Measurements from ENCODE around the gene BCL2.

Gene BCL2

DNA sequence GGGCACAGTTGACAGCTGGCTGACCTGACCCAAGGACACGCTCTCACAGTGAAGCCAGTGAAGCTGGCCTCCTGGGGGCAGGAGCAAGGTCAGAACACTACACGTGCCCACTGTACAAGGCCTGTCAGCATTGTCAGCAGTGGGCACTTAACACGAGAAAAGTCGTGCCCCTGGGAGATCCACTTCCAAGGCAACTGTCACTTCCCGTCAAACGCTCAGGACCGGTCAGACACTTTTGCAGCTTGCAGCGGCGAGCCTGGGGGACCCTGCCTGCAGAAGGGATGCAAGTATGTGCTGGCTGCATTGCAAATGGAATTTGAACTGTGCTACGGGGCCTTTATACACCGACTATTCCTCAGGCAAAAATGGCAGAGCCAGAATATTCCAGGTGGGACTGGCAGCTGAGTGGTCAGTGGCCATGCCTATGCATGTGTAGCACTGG, 176.2 kb downstream of the BCL2 start:
- DNase-seq (ENCODE audit: extremely low read depth, low read depth): no peak
- H3K4me3 ChIP-seq (replicated peaks; ENCODE audit: low read depth, low read length): no peak overlapping the region
- TF ChIP-seq, protein P1, sequence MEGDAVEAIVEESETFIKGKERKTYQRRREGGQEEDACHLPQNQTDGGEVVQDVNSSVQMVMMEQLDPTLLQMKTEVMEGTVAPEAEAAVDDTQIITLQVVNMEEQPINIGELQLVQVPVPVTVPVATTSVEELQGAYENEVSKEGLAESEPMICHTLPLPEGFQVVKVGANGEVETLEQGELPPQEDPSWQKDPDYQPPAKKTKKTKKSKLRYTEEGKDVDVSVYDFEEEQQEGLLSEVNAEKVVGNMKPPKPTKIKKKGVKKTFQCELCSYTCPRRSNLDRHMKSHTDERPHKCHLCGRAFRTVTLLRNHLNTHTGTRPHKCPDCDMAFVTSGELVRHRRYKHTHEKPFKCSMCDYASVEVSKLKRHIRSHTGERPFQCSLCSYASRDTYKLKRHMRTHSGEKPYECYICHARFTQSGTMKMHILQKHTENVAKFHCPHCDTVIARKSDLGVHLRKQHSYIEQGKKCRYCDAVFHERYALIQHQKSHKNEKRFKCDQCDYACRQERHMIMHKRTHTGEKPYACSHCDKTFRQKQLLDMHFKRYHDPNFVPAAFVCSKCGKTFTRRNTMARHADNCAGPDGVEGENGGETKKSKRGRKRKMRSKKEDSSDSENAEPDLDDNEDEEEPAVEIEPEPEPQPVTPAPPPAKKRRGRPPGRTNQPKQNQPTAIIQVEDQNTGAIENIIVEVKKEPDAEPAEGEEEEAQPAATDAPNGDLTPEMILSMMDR (IDR thresholded peaks at IDR 0.05; ENCODE audit: low read depth, low read length, missing control alignments): no peak

DNA sequence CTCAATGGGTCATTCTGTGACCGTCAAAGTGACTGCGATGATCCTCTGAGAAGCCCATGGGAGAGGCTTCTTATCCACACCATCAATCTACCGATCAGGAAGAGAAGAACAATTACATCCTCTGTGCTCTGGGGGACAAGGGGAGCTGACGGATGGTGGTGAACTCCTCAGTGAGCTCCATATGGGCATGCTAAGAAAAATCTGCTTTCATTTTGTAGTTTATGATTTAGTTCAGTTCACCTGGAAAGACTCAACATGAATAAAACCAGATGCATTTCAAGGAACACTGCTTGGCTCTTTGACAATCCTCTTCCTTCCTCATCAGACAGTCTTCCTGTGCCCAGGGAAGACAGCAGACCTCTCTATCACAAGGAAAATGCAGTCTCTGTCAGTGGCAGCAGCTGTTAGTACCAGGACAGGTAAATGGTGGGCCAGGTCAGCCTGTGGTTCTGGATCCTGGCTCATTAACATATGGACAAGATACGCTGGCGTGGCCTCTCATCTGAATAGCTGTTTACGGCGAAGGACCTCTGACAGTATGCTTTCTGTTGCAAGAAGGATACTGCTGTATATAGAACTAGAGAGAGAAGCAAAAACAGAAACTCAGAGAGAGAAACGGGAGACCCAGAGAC, 176.9 kb downstream of the BCL2 start:
- H3K4me3 ChIP-seq (replicated peaks; ENCODE audit: low read depth, low read length): no peak overlapping the region
- no peak for DNase-seq (ENCODE audit: extremely low read depth, low read depth)
- TF ChIP-seq, protein P1 (IDR thresholded peaks at IDR 0.05; ENCODE audit: low read depth, low read length, missing control alignments): no peak

DNA sequence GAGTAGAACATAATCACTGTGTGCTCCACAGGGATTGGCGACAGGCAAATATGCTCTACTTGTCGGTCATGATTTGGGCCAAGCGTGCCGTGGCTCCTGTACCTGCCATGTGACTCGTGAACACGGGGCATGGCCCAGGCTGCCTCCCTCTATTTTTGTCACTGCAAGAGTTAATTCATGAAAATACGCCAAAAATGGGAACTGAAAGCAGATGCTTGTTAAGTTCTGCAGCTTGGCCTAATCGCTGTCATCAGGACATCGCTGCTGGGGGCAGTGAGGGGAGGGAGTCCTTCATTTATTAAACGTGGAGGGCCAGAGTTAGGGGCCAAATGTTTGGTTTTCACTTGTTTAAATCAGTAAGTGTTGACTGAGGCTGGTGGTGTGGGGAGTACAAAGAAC, 177.8 kb downstream of the BCL2 start:
- no peak overlapping the region for H3K4me3 ChIP-seq (replicated peaks; ENCODE audit: low read depth, low read length)
- no peak for DNase-seq (ENCODE audit: extremely low read depth, low read depth)
- TF ChIP-seq, protein P1 (IDR thresholded peaks at IDR 0.05; ENCODE audit: low read depth, low read length, missing control alignments): no peak

DNA sequence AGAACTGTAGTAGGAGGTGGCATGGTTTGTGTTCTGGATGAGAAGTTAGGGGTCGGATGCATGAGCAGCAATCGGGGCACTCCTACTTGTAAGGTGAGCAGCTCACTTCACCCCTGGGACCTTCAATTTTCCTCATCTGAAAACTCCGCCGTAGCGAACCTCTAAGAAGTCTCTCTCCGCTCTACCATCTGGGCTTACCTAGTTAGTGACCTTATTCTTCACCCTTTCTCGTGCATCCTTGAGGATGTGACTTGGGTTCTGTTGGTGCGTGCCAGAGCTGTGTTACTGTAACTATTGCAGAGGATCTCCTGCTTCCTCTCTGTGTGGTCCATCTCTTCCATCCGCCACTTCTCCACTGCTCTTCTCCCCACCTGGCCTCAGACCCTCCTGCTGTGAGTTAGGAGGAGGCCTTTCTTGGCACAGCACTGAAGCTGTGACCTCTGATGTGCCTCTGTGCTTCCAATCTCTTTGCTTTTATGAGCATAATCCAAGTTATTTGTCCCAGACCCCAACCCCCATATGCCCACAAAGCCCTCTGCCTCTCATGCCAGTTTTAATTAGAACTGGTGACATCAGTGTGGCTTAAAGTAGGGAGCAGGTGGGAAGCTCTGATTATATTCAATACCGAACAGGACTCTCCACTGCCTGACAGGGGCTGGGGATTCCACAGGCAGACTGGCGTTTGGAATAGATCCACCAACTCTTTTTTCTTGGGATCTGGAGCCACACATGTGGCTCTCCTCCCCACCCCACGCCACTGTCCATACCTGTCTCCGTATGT, 178.4 kb downstream of the BCL2 start:
- H3K4me3 ChIP-seq (replicated peaks; ENCODE audit: low read depth, low read length): no peak overlapping the region
- DNase-seq (ENCODE audit: extremely low read depth, low read depth): no peak
- TF ChIP-seq, protein P1 (IDR thresholded peaks at IDR 0.05; ENCODE audit: low read depth, low read length, missing control alignments): no peak

DNA sequence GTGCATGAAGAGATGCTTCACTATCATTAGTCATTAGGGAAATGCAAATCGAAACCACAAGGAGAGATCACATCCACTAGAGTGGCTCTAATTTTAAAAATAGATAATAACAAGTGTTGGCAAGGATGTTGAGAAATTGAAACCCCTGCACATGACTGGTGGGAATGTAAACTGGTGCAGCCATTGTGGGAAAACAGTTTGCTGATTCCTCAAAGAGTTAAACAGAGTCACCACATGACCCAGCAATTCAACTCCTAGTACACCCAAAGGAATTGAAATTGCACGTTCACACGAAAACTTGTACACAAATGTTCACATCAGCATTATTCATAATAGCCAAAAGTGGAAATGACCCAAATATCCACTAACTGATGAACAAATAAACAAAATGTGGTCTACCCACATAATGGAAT, 179.5 kb downstream of the BCL2 start:
- H3K4me3 ChIP-seq (replicated peaks; ENCODE audit: low read depth, low read length): no peak overlapping the region
- no peak for DNase-seq (ENCODE audit: extremely low read depth, low read depth)
- TF ChIP-seq, protein P1 (IDR thresholded peaks at IDR 0.05; ENCODE audit: low read depth, low read length, missing control alignments): no peak

DNA sequence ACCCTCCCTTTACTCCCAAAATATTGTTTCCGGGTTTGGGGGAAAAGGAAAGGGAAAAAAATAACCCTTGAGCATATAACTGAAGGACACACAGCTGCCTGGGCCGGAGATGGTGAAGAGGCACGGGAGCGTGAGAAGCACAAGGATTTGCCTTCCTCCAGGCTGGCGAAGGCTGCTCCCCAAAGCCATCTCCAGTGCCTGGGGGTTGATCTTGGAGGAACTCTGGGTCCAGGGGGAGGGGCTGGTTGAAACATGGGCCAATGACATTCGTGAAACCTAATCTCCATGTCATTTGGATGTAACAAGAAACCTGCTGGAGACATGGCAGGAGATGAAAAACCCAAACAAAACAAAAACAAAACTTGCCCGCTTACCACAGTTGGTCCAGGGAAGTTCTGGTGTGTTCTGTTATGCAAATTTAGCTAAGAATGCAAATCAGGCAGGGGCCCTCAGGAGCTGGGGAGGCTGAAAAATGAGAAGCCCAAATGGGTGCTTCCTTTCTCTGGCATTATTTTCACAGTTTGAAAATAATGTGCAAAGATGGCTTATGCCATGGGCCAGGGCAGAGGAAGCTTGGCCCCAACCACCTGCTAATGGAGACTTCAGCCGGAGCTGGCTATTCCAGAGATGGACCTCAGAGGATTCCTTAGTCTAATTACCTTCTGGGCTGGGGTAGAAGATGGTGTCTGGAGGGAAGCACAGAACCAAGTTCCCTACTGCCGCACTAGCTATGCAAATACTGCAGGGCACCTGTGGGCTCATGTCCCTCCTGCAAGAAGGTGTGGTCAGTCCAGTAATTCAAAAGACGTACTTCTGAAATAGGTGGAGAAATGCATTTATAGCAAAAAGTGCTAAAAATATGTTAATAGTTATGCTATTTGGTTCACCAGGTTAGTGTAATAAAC, 180.9 kb downstream of the BCL2 start:
- H3K4me3 ChIP-seq (replicated peaks; ENCODE audit: low read depth, low read length): no peak overlapping the region
- TF ChIP-seq, protein P1 (IDR thresholded peaks at IDR 0.05; ENCODE audit: low read depth, low read length, missing control alignments): no peak
- no peak for DNase-seq (ENCODE audit: extremely low read depth, low read depth)
